ENCODE measurements around the gene VPS13D.

- TF ChIP-seq, protein P1, sequence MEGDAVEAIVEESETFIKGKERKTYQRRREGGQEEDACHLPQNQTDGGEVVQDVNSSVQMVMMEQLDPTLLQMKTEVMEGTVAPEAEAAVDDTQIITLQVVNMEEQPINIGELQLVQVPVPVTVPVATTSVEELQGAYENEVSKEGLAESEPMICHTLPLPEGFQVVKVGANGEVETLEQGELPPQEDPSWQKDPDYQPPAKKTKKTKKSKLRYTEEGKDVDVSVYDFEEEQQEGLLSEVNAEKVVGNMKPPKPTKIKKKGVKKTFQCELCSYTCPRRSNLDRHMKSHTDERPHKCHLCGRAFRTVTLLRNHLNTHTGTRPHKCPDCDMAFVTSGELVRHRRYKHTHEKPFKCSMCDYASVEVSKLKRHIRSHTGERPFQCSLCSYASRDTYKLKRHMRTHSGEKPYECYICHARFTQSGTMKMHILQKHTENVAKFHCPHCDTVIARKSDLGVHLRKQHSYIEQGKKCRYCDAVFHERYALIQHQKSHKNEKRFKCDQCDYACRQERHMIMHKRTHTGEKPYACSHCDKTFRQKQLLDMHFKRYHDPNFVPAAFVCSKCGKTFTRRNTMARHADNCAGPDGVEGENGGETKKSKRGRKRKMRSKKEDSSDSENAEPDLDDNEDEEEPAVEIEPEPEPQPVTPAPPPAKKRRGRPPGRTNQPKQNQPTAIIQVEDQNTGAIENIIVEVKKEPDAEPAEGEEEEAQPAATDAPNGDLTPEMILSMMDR (IDR thresholded peaks at IDR 0.05), result no peak
- no peak for TF ChIP-seq POLR2A (IDR thresholded peaks at IDR 0.05)
Measured at GRCh38 chr1:12202577-12202976, 27.3 kb upstream of the VPS13D start.

Measured in right lobe of liver (tissue), 4 donors.